Measurements from ENCODE around the gene ZNF765.

GRCh38 chr19:53432088-53432661, 37.2 kb downstream of the ZNF765 start:
- TF ChIP-seq CTCF (IDR thresholded peaks at IDR 0.05; ENCODE audit: poor library complexity) (no peak), EZH2 (IDR thresholded peaks at IDR 0.05; ENCODE audit: borderline replicate concordance) (no peak), EZH2phosphoT487 (IDR thresholded peaks at IDR 0.05; ENCODE audit: low read depth, severe bottlenecking, unreplicated experiment) (no peak)
